Measurements from ENCODE around the gene C3orf33. TPM values are rescaled to one million over a fixed set of nuclear protein-coding genes. Genes with fewer than 3 reads are reported as not detected.
A peak's percentile ranks its signal among the peaks of the same experiment; 100 is the strongest.
"Not testable (repeated sequence)": the region's sequence is repeated elsewhere in the genome, so short reads cannot be mapped to it uniquely, and the experiment has no call there.

C3orf33 gene, protein sequence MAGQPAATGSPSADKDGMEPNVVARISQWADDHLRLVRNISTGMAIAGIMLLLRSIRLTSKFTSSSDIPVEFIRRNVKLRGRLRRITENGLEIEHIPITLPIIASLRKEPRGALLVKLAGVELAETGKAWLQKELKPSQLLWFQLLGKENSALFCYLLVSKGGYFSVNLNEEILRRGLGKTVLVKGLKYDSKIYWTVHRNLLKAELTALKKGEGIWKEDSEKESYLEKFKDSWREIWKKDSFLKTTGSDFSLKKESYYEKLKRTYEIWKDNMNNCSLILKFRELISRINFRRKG
- total RNA-seq: 1 to 10 TPM; 1.7 to 3.3 (median 2.0) TPM
- long read RNA-seq, donor 1, partial matches to known transcripts: 0 of 3 reads
- long read RNA-seq, donor 1, other reads (novel, unspliced or antisense): 0 of 3 reads
- long read RNA-seq, donor 2, partial matches to known transcripts: 0 of 3 reads
- long read RNA-seq, donor 2, other reads (novel, unspliced or antisense): 1 of 3 reads

DNA sequence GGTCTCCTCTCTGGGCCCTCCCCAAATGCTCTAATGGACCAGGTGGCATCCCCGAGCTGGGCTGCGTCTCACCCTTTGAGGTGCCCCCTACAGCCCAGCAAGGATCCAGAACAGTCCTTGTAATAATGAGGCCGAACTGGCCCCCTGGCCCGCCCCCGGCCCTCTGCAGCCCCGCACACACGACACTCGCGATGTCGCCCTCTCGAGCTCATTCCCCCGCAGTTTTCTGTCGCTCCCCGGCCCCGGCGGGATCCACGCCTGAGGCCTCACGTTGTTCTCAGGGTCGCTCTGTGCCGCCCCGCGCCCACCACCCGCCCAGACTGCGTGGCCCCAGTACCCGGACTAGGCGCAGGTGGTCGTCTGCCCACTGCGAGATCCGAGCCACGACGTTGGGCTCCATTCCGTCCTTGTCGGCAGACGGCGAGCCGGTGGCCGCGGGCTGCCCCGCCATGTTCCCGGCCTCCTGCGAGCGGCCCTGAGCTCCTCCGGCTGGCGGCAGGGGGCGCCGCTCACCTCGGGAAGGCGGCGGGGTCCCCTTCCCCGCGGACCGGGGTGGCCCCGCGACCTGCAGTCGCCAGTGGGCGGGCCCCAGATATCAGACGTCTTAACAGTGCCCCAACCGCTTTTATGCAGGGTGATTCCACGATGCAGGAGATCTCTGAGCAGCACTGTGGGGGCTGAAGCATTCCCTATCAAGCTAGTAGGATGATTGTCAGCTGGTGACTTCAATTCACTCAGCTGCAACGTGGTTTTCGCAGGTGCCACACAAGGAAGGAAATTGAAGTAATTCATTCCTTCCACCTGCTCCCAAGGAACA, at the start of gene C3orf33:
Gene C3orf33, minus strand, starts transcription at position 477 of the 817 bp plus-strand sequence. Its CDS starts 26 bp downstream, at position 451.
- Histone ChIP-seq H3K4me1 (ENCODE audit: low read depth) (no peaks in the 10 kb centered on the region), H3K36me3 (ENCODE audit: low read depth) (no peaks in the 10 kb centered on the region), H3K9me3 (no peaks in the 10 kb centered on the region), H3K4me3 (peak within 1 kb of the TSS; percentile 61)
- DNase-seq (peak; percentile 74 to 86 (median 76)), ATAC-seq (peak; percentile 97)
- intact Hi-C loops (cut with DNase I, micrococcal nuclease): no loop called here
- TF ChIP-seq CTCF (IDR thresholded peaks at IDR 0.05): peak; percentile 92

DNA sequence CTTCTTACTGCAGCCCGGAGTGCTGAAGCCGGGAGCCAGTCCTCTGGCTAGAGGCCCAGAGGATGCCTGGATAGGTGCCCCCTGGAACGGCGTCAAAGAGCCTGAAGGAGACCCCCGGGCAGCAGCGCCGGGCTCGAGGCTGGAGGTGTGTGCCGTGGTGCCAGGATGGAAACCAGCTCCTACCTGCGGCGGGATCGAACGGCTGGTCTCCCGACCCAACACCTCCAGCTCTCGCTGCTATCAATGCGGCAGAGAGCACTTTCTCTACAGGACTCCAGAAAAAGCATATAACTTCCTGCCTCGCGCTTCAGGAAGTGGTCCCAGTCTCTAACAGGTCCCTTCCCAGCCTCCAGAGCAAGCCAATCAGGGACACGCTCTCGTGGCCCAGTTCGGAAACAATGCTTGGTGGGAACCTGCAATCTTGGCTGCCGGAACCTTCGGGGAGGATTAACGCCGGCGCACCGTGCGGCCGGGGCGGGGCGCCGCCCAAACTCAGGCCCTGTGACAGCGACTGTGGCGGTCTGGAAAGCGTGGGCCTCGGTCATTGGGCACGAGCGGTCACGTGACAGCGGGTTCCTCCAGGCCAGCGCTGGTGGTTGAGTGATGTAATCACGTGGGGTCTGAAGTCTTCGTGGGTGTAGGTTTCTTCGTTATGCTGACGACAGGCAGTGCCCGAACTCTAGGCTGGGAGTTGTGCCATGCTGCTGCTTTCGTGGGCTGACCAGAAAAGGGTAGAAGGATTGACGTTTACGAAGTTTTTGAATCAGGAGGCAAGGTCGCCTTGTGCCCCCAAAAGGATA, 48.3 kb upstream of the C3orf33 start, which contains the start of gene SLC33A1:
Gene SLC33A1, minus strand, starts transcription at position 287 of the 800 bp plus-strand sequence. CDS start 430 bp downstream, outside the sequence.
- H3K4me3 ChIP-seq: peak within 1 kb of the TSS; percentile 87
- no peaks in the 10 kb centered on the region for H3K9me3 ChIP-seq
- ATAC-seq (peak; percentile 98), DNase-seq (peak; percentile 99 to 100 (median 99))
- intact Hi-C loops (cut with DNase I, micrococcal nuclease): no loop called here
- no peak for TF ChIP-seq CTCF (IDR thresholded peaks at IDR 0.05)
- no peaks in the 10 kb centered on the region for H3K36me3 ChIP-seq (ENCODE audit: low read depth)
- H3K4me1 ChIP-seq (ENCODE audit: low read depth): peaks cover 36% of the 10 kb centered on the region

DNA sequence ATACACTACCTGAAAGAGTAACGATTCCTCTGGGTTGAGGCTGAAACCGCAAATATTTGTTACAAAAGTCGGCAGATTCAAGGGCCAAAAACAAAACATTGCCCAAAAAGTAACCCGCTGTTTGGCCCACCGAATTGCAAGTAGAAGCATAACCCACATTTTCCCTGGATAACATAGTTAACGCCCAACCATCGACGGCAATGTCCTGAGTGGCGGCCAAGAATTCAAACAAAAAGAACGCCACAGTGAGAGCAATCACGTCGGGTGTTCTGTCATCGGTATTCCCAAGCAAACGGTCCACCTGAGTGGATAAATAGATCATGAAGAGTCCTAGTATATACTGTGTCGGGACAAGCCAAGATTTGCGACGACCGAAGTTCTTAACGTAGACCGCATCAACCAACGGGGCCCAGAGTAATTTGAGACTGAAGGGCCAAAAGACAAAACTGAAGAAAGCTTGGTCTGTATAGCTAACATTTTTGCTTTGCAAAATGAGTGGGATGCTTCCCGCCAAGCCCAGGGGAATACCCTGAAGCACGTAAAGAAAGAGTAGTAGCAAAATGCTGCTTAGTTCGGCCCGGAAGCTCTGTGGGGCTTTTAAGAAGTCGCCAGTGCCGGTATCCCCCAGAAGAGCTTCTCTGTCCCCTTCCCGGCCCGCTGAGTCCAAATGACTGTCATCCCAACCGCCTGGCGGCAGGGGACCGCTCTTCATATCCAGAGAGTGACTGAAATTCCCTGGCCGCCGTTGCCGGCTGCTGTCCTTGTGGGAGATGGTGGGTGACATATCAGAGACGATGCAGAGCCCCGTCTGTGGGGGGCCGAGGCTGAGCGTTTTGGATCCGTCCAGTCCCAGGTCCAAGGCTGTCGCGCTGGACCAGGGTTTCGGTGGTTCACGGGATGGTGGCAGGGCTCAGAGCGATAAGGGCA, 47.4 kb upstream of the C3orf33 start:
- peak; percentile 1 for ATAC-seq
- intact Hi-C loops (cut with DNase I, micrococcal nuclease): no loop called here
- peak in 2 of 3 donors; percentile 12 to 72 for DNase-seq
- Histone ChIP-seq H3K4me1 (ENCODE audit: low read depth) (peaks cover 40% of the 10 kb centered on the region), H3K36me3 (ENCODE audit: low read depth) (no peaks in the 10 kb centered on the region), H3K9me3 (no peaks in the 10 kb centered on the region), H3K4me3 (peak overlapping the region; percentile 87)
- no peak for TF ChIP-seq CTCF (IDR thresholded peaks at IDR 0.05)

DNA sequence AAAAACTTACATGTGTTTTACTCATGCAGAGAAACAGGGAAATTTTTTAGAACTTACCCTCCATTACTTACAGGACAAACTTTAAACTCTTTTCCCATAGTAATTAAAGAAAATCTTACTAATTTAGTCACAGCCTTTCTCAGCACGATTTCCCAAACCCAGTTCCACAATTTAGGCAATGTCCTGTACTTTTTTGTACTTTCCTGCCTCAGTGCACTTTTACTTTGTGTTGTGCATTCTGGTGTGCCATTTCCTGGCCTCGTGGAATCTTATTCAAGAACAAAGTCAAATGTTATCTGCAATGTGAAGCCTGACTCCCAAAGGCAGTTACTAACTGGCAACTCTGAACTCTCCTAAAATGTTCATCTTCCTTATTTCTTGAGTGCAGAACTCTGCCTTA, 46.3 kb upstream of the C3orf33 start:
- no peak overlapping the region for H3K4me3 ChIP-seq
- no peaks in the 10 kb centered on the region for H3K36me3 ChIP-seq (ENCODE audit: low read depth)
- intact Hi-C loops (cut with DNase I, micrococcal nuclease): no loop called here
- ATAC-seq (no peak), DNase-seq (no peak)
- TF ChIP-seq CTCF (IDR thresholded peaks at IDR 0.05): no peak
- H3K4me1 ChIP-seq (ENCODE audit: low read depth): peaks cover 43% of the 10 kb centered on the region
- no peaks in the 10 kb centered on the region for H3K9me3 ChIP-seq

GRCh38 chr3:155849404-155849803, 43.3 kb upstream of the C3orf33 start:
- H3K4me3 ChIP-seq; DNase-seq; H3K36me3 ChIP-seq (ENCODE audit: low read depth); intact Hi-C loops (cut with DNase I, micrococcal nuclease); ATAC-seq; H3K9me3 ChIP-seq: not testable (repeated sequence)
- H3K4me1 ChIP-seq (ENCODE audit: low read depth): peaks cover 43% of the 10 kb centered on the region
